Suppressor macrophage treated with lipopolysaccharide for 4 hours (primary cell): ENCODE results near the gene USP17L11.
"Not testable (repeated sequence)": the region's sequence is repeated elsewhere in the genome, so short reads cannot be mapped to it uniquely, and the experiment has no call there.

Experiments used
- DNase-seq: peaks from one replicate; pipeline ENCODE4 v3.0.0-alpha.2; 2020

Gene USP17L11, protein sequence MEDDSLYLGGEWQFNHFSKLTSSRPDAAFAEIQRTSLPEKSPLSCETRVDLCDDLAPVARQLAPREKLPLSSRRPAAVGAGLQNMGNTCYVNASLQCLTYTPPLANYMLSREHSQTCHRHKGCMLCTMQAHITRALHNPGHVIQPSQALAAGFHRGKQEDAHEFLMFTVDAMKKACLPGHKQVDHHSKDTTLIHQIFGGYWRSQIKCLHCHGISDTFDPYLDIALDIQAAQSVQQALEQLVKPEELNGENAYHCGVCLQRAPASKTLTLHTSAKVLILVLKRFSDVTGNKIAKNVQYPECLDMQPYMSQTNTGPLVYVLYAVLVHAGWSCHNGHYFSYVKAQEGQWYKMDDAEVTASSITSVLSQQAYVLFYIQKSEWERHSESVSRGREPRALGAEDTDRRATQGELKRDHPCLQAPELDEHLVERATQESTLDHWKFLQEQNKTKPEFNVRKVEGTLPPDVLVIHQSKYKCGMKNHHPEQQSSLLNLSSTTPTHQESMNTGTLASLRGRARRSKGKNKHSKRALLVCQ

DNA sequence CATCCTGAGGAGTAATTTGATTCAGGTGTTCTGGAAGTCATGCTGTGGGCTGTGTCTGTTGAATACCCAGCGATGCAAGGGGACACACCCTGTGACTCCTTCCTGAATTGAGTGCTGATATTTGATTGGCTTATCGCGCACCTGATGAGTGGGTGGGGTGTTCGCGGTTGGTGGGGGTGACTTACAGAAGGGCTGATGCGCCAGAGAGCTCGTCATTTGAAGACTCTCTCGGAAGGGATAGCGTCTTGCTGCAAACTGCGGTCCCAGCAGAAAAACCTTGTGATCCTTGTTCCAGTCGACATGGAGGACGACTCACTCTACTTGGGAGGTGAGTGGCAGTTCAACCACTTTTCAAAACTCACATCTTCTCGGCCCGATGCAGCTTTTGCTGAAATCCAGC is at the start of gene USP17L11:
Gene USP17L11 (plus strand): TSS at position 301 of the 400 bp plus-strand sequence. CDS start 0 bp downstream, at position 301.
- DNase-seq: not testable (repeated sequence)

DNA sequence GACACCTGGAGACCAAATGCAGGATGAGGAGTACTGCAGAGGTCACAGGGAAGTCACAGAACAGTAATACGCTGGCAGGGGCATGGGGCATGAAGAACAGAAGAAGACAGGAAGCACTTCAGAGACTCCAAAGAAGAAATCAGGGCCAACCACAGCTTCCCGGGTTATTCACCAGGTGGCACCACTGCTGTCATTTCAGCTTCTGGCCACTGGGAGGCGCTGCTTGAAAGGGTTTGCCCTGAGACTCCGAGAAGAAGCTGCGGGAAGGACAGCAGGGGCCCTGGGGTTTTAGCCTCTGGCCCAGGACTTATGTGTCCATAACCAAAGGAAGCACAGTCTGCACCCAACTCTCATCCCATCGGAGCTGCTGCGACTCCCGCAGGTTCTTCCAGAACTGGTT is 49.2 kb upstream of the USP17L11 start:
- DNase-seq: not testable (repeated sequence)

DNA sequence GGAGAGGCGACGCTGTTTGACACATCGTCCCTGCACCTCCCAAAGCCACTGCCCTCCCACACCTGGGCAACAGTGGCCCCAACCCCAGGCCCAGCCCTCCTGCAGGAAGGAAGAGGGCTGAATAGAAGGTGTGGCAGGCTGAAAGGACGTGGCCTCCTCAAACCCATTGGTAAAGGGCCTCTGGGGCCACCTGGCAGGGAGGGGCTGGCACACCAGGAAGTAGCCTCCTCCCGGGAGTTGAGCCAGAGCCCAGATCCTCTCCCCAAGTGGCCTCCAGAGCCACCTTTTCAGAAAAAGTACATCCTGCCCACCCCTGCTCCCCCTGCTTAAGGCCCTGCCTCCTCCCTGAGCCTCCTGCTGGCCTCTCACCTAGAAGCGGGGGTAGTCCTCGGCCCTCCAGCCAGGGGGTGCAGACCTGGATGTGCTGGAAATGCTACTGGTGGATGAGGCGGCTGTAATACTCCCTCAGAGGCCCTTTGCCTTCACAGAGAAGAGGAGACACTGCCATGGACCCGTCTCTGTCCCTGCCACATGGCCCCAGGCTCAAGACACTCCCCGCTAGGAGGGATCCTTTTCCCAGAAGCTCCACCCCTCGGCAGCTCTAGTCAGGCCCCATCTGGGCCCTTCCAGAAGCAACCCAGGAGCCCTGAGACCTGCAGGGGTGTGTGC is 45.3 kb upstream of the USP17L11 start, which contains the start of gene FAM90A26:
Gene FAM90A26 (plus strand): TSS at position 619 of the 669 bp plus-strand sequence. CDS start 2,764 bp downstream, outside the sequence.
- not testable (repeated sequence) for DNase-seq

DNA sequence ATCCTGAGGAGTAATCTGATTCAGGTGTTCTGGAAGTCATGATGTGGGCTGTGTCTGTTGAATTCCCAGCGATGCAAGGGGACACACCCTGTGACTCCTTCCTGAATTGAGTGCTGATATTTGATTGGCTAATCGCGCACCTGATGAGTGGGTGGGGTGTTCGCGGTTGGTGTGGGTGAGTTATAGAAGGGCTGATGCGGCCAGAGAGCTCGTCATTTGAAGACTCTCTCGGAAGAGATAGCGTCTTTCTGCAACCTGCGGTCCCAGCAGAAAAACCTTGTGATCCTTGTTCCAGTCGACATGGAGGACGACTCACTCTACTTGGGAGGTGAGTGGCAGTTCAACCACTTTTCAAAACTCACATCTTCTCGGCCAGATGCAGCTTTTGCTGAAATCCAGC is 4.8 kb upstream of the USP17L11 start, which contains the start of gene USP17L10:
Gene USP17L10 (plus strand): TSS at position 301 of the 400 bp plus-strand sequence. CDS start 0 bp downstream, at position 301.
- DNase-seq: not testable (repeated sequence)

DNA sequence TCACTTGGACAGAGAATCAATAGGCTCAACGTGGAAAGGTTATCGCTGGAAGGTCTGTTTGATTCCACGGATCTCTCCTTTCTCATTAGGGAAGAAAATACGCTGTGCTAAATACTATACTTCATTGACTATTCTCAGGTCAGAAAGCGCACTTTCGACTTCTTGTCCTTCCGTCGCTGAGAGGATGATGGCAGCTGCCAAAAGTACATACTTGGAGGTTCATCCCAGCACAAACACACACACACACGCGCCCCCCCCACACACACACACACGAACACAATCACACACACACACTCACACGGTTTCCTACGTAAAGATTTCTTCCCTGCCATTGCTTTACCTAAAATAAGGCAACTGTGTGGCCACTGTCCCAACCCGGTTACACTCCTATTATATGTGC is 504 bp upstream of the USP17L11 start:
- not testable (repeated sequence) for DNase-seq

DNA sequence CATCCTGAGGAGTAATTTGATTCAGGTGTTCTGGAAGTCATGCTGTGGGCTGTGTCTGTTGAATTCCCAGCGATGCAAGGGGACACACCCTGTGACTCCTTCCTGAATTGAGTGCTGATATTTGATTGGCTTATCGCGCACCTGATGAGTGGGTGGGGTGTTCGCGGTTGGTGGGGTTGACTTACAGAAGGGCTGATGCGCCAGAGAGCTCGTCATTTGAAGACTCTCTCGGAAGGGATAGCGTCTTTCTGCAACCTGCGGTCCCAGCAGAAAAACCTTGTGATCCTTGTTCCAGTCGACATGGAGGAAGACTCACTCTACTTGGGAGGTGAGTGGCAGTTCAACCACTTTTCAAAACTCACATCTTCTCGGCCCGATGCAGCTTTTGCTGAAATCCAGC is 4.6 kb downstream of the USP17L11 start, which contains the start of gene USP17L12:
Gene USP17L12 (plus strand): TSS at position 301 of the 400 bp plus-strand sequence. CDS start 0 bp downstream, at position 301.
- DNase-seq: not testable (repeated sequence)

DNA sequence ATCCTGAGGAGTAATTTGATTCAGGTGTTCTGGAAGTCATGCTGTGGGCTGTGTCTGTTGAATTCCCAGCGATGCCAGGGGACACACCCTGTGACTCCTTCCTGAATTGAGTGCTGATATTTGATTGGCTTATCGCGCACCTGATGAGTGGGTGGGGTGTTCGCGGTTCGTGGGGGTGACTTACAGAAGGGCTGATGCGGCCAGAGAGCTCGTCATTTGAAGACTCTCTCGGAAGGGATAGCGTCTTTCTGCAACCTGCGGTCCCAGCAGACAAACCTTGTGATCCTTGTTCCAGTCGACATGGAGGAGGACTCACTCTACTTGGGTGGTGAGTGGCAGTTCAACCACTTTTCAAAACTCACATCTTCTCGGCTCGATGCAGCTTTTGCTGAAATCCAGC is 9.4 kb downstream of the USP17L11 start, which contains the start of gene USP17L13:
Gene USP17L13 (plus strand): TSS at position 301 of the 400 bp plus-strand sequence. CDS start 0 bp downstream, at position 301.
- not testable (repeated sequence) for DNase-seq

DNA sequence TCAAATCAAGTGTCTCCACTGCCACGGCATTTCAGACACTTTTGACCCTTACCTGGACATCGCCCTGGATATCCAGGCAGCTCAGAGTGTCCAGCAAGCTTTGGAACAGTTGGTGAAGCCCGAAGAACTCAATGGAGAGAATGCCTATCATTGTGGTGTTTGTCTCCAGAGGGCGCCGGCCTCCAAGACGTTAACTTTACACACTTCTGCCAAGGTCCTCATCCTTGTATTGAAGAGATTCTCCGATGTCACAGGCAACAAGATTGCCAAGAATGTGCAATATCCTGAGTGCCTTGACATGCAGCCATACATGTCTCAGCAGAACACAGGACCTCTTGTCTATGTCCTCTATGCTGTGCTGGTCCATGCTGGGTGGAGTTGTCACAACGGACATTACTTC is 15.0 kb downstream of the USP17L11 start:
- DNase-seq: not testable (repeated sequence)

DNA sequence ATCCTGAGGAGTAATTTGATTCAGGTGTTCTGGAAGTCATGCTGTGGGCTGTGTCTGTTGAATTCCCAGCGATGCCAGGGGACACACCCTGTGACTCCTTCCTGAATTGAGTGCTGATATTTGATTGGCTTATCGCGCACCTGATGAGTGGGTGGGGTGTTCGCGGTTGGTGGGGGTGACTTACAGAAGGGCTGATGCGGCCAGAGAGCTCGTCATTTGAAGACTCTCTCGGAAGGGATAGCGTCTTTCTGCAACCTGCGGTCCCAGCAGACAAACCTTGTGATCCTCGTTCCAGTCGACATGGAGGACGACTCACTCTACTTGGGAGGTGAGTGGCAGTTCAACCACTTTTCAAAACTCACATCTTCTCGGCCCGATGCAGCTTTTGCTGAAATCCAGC is 18.9 kb downstream of the USP17L11 start, which contains the start of gene USP17L15:
Gene USP17L15 (plus strand): TSS at position 301 of the 400 bp plus-strand sequence. CDS start 0 bp downstream, at position 301.
- DNase-seq: not testable (repeated sequence)

DNA sequence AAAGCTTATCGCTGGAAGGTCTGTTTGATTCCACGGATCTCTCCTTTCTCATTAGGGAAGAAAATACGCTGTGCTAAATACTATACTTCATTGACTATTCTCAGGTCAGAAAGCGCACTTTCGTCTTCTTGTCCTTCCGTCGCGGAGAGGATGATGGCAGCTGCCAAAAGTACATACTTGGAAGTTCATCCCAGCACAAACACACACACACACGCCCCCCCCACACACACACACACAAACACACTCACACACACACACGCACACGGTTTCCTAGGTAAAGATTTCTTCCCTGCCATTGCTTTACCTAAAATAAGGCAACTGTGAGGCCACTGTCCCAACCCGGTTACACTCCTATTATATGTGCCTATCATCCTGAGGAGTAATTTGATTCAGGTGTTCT is 23.3 kb downstream of the USP17L11 start:
- DNase-seq: not testable (repeated sequence)

DNA sequence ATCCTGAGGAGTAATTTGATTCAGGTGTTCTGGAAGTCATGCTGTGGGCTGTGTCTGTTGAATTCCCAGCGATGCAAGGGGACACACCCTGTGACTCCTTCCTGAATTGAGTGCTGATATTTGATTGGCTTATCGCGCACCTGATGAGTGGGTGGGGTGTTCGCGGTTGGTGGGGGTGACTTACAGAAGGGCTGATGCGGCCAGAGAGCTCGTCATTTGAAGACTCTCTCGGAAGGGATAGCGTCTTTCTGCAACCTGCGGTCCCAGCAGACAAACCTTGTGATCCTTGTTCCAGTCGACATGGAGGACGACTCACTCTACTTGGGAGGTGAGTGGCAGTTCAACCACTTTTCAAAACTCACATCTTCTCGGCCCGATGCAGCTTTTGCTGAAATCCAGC is 28.4 kb downstream of the USP17L11 start, which contains the start of gene USP17L17:
Gene USP17L17 (plus strand): TSS at position 301 of the 400 bp plus-strand sequence. CDS start 0 bp downstream, at position 301.
- not testable (repeated sequence) for DNase-seq

DNA sequence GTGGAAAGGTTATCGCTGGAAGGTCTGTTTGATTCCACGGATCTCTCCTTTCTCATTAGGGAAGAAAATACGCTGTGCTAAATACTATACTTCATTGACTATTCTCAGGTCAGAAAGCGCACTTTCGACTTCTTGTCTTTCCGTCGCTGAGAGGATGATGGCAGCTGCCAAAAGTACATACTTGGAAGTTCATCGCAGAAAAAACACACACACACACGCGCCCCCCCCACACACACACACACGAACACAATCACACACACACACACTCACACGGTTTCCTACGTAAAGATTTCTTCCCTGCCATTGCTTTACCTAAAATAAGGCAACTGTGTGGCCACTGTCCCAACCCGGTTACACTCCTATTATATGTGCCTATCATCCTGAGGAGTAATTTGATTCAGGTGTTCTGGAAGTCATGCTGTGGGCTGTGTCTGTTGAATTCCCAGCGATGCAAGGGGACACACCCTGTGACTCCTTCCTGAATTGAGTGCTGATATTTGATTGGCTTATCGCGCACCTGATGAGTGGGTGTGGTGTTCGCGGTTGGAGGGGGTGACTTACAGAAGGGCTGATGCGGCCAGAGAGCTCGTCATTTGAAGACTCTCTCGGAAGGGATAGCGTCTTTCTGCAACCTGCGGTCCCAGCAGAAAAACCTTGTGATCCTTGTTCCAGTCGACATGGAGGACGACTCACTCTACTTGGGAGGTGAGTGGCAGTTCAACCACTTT is 32.9 kb downstream of the USP17L11 start, which contains the start of gene USP17L18:
Gene USP17L18 (plus strand): TSS at position 678 of the 728 bp plus-strand sequence. CDS start 0 bp downstream, at position 678.
- DNase-seq: not testable (repeated sequence)

DNA sequence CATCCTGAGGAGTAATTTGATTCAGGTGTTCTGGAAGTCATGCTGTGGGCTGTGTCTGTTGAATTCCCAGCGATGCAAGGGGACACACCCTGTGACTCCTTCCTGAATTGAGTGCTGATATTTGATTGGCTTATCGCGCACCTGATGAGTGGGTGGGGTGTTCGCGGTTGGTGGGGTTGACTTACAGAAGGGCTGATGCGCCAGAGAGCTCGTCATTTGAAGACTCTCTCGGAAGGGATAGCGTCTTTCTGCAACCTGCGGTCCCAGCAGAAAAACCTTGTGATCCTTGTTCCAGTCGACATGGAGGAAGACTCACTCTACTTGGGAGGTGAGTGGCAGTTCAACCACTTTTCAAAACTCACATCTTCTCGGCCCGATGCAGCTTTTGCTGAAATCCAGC is 37.9 kb downstream of the USP17L11 start, which contains the start of gene USP17L19:
Gene USP17L19 (plus strand): TSS at position 301 of the 400 bp plus-strand sequence. CDS start 0 bp downstream, at position 301.
- DNase-seq: not testable (repeated sequence)

DNA sequence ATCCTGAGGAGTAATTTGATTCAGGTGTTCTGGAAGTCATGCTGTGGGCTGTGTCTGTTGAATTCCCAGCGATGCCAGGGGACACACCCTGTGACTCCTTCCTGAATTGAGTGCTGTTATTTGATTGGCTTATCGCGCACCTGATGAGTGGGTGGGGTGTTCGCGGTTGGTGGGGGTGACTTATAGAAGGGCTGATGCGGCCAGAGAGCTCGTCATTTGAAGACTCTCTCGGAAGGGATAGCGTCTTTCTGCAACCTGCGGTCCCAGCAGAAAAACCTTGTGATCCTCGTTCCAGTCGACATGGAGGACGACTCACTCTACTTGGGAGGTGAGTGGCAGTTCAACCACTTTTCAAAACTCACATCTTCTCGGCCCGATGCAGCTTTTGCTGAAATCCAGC is 42.6 kb downstream of the USP17L11 start, which contains the start of gene USP17L20:
Gene USP17L20 (plus strand): TSS at position 301 of the 400 bp plus-strand sequence. CDS start 0 bp downstream, at position 301.
- not testable (repeated sequence) for DNase-seq

DNA sequence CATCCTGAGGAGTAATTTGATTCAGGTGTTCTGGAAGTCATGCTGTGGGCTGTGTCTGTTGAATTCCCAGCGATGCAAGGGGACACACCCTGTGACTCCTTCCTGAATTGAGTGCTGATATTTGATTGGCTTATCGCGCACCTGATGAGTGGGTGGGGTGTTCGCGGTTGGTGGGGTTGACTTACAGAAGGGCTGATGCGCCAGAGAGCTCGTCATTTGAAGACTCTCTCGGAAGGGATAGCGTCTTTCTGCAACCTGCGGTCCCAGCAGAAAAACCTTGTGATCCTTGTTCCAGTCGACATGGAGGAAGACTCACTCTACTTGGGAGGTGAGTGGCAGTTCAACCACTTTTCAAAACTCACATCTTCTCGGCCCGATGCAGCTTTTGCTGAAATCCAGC is 47.4 kb downstream of the USP17L11 start, which contains the start of gene USP17L21:
Gene USP17L21 (plus strand): TSS at position 301 of the 400 bp plus-strand sequence. CDS start 0 bp downstream, at position 301.
- not testable (repeated sequence) for DNase-seq
